PC-3 (cell line): ENCODE results near the gene ARHGAP26.

Experiments used
- CTCF ChIP-seq: fragments of 300-600 bp; sonication (generic); conservative IDR thresholded peaks from 2 replicates; pipeline ENCODE4 v1.5.1; 2017; ENCODE audit warnings: antibody characterized with exemption, low read depth, mild to moderate bottlenecking, low read length
- EZH2 ChIP-seq: fragments of 300-600 bp; sonication (generic); IDR thresholded peaks from one replicate; pipeline ENCODE4 v1.6.1; 2017; ENCODE audit warnings: antibody characterized with exemption, mild to moderate bottlenecking, low read length; ENCODE audit not compliant: unreplicated experiment
- EZH2phosphoT487 ChIP-seq: fragments of 300-600 bp; sonication (generic); IDR thresholded peaks from 2 replicates; pipeline ENCODE4 v1.6.1; 2018; ENCODE audit warnings: mild to moderate bottlenecking, antibody characterized with exemption, low read length, borderline replicate concordance

- no peak for TF ChIP-seq CTCF
- no peak for TF ChIP-seq EZH2
- TF ChIP-seq EZH2phosphoT487 = no peak
These were observed 359.9 kb downstream of the ARHGAP26 start for GRCh38 chr5:143129910-143130612.
